ENCODE data around the gene RASA4B. TPM values are rescaled to one million over a fixed set of nuclear protein-coding genes. Genes with fewer than 3 reads are reported as not detected.
"Not testable (repeated sequence)": the region's sequence is repeated elsewhere in the genome, so short reads cannot be mapped to it uniquely, and the experiment has no call there.

Gene RASA4B
- total RNA-seq, 8 experiments from 2014 or later, result 1.6 to 12.4 (median 5.5) TPM

GRCh38 chr7:102474736-102475435 is 42.7 kb downstream of the RASA4B start:
- ATAC-seq (replicated peaks in 6 of 8); H3K4me3 ChIP-seq; H3K4me1 ChIP-seq (replicated peaks in 1 of 2); H3K27ac ChIP-seq; in situ Hi-C loops (cut with MboI; ENCODE audit: low pct_unique_long_range_greater_than_20kb in 2 of 9, low sequenced_read_pairs in 9 of 9, unreplicated experiment in 9 of 9): not testable (repeated sequence)
- WGBS, 10 experiments, result no CpG with 5 or more reads among the region's 19 CpGs

- ATAC-seq (replicated peaks in 6 of 8); H3K4me3 ChIP-seq; H3K4me1 ChIP-seq (replicated peaks in 1 of 2); in situ Hi-C loops (cut with MboI; ENCODE audit: low pct_unique_long_range_greater_than_20kb in 2 of 9, low sequenced_read_pairs in 9 of 9, unreplicated experiment in 9 of 9); H3K27ac ChIP-seq: not testable (repeated sequence)
- no CpG with 5 or more reads among the region's 14 CpGs for WGBS, 10 experiments
Observed at GRCh38 chr7:102474116-102474515, 43.5 kb downstream of the RASA4B start.

GRCh38 chr7:102473271-102473991 is 44.1 kb downstream of the RASA4B start:
- ATAC-seq (replicated peaks in 6 of 8), result peak in 3 of 8 experiments; percentile 13 to 17 (median 15)
- in situ Hi-C loops (cut with MboI; ENCODE audit: low pct_unique_long_range_greater_than_20kb in 2 of 9, low sequenced_read_pairs in 9 of 9, unreplicated experiment in 9 of 9), result no loop called here
- Histone ChIP-seq H3K27ac (no peak overlapping the region), H3K4me3 (no peak overlapping the region), H3K4me1 (replicated peaks in 1 of 2) (no peaks in the 10 kb centered on the region)
- 82 to 96% (median 93%) methylated on average over 3 to 6 of the region's 23 CpGs; no CpG with 5 or more reads in 5 of the 10 experiments for WGBS, 10 experiments

GRCh38 chr7:102472126-102473041 is 45.2 kb downstream of the RASA4B start:
- H3K4me1 ChIP-seq (replicated peaks in 1 of 2), result no peaks in the 10 kb centered on the region
- WGBS, 10 experiments, result 30 to 100% (median 100%) methylated on average over 1 to 4 of the region's 31 CpGs; no CpG with 5 or more reads in 4 of the 10 experiments
- ATAC-seq (replicated peaks in 6 of 8), result peak in 4 of 8 experiments; percentile 7 to 17 (median 13)
- no peak overlapping the region for H3K27ac ChIP-seq
- no peak overlapping the region for H3K4me3 ChIP-seq
- in situ Hi-C loops (cut with MboI; ENCODE audit: low pct_unique_long_range_greater_than_20kb in 2 of 9, low sequenced_read_pairs in 9 of 9, unreplicated experiment in 9 of 9), result no loop called here

- ATAC-seq (replicated peaks in 6 of 8), result no peak
- Histone ChIP-seq H3K4me3 (no peak overlapping the region), H3K27ac (no peak overlapping the region), H3K4me1 (replicated peaks in 1 of 2) (no peaks in the 10 kb centered on the region)
- WGBS, 10 experiments, result 80% methylated on average over 1 of the region's 6 CpGs; no CpG with 5 or more reads in 9 of the 10 experiments
- in situ Hi-C loops (cut with MboI; ENCODE audit: low pct_unique_long_range_greater_than_20kb in 2 of 9, low sequenced_read_pairs in 9 of 9, unreplicated experiment in 9 of 9), result no loop called here
Observed at GRCh38 chr7:102471791-102472125, 45.8 kb downstream of the RASA4B start.

- Histone ChIP-seq H3K4me3 (no peak overlapping the region), H3K4me1 (replicated peaks in 1 of 2) (peaks cover 0 to 5% of the 10 kb centered on the region in 2 donors), H3K27ac (no peak overlapping the region)
- 20 to 100% (median 76%) methylated on average over 1 to 11 of the region's 20 CpGs; no CpG with 5 or more reads in 4 of the 10 experiments for WGBS, 10 experiments
- in situ Hi-C loops (cut with MboI; ENCODE audit: low pct_unique_long_range_greater_than_20kb in 2 of 9, low sequenced_read_pairs in 9 of 9, unreplicated experiment in 9 of 9), result no loop called here
- ATAC-seq (replicated peaks in 6 of 8), result peak in 2 of 8 experiments; percentile 8 to 58
Observed at GRCh38 chr7:102469972-102470825, 47.4 kb downstream of the RASA4B start.

- Histone ChIP-seq H3K4me1 (replicated peaks in 1 of 2) (peaks cover 0 to 5% of the 10 kb centered on the region in 2 donors), H3K4me3 (no peak overlapping the region), H3K27ac (no peak overlapping the region)
- no peak for ATAC-seq (replicated peaks in 6 of 8)
- 93 to 100% methylated on average over 1 to 3 of the region's 24 CpGs; no CpG with 5 or more reads in 8 of the 10 experiments for WGBS, 10 experiments
- in situ Hi-C loops (cut with MboI; ENCODE audit: low pct_unique_long_range_greater_than_20kb in 2 of 9, low sequenced_read_pairs in 9 of 9, unreplicated experiment in 9 of 9), result no loop called here
Observed at GRCh38 chr7:102469351-102469971, 48.1 kb downstream of the RASA4B start.

GRCh38 chr7:102468478-102469350 is 48.9 kb downstream of the RASA4B start:
- 80% methylated on average over 3 of the region's 40 CpGs; no CpG with 5 or more reads in 9 of the 10 experiments for WGBS, 10 experiments
- in situ Hi-C loops (cut with MboI; ENCODE audit: low pct_unique_long_range_greater_than_20kb in 2 of 9, low sequenced_read_pairs in 9 of 9, unreplicated experiment in 9 of 9), result no loop called here
- ATAC-seq (replicated peaks in 6 of 8), result no peak
- Histone ChIP-seq H3K27ac (no peak overlapping the region), H3K4me1 (replicated peaks in 1 of 2) (peaks cover 2 to 8% of the 10 kb centered on the region in 2 donors), H3K4me3 (no peak overlapping the region)

- H3K4me3 ChIP-seq, result no peak overlapping the region
- in situ Hi-C loops (cut with MboI; ENCODE audit: low pct_unique_long_range_greater_than_20kb in 2 of 9, low sequenced_read_pairs in 9 of 9, unreplicated experiment in 9 of 9), result no loop called here
- H3K27ac ChIP-seq, result no peak overlapping the region
- no peak for ATAC-seq (replicated peaks in 6 of 8)
- WGBS, 10 experiments, result 55 to 100% (median 95%) methylated on average over 2 to 4 of the region's 24 CpGs; no CpG with 5 or more reads in 7 of the 10 experiments
- peaks cover 5 to 11% of the 10 kb centered on the region in 2 donors for H3K4me1 ChIP-seq (replicated peaks in 1 of 2)
Observed at GRCh38 chr7:102467581-102468477, 49.7 kb downstream of the RASA4B start.

- WGBS, 10 experiments, result 94 to 100% (median 98%) methylated on average over 3 to 4 of the region's 7 CpGs; no CpG with 5 or more reads in 6 of the 10 experiments
- no peak overlapping the region for H3K27ac ChIP-seq
- in situ Hi-C loops (cut with MboI; ENCODE audit: low pct_unique_long_range_greater_than_20kb in 2 of 9, low sequenced_read_pairs in 9 of 9, unreplicated experiment in 9 of 9), result no loop called here
- H3K4me3 ChIP-seq, result peak overlapping the region in 1 of 5 donors; percentile 91
- ATAC-seq (replicated peaks in 6 of 8), result no peak
- H3K4me1 ChIP-seq (replicated peaks in 1 of 2), result peaks cover 5 to 11% of the 10 kb centered on the region in 2 donors
Observed at GRCh38 chr7:102466097-102466496, 51.5 kb downstream of the RASA4B start.

Data from motor neuron (in vitro differentiated cells).